Activated CD8-positive, alpha-beta memory T cell treated with anti-CD3 and anti-CD28 coated beads, Interleukin-2, amount 50 U/mL, for 48 hours (primary cell): Measurements from ENCODE around the gene GCLC.

ENCODE experiments used
- DNase-seq: peaks from one replicate; pipeline ENCODE4 v3.0.0-alpha.2; 2020

Gene GCLC

DNA sequence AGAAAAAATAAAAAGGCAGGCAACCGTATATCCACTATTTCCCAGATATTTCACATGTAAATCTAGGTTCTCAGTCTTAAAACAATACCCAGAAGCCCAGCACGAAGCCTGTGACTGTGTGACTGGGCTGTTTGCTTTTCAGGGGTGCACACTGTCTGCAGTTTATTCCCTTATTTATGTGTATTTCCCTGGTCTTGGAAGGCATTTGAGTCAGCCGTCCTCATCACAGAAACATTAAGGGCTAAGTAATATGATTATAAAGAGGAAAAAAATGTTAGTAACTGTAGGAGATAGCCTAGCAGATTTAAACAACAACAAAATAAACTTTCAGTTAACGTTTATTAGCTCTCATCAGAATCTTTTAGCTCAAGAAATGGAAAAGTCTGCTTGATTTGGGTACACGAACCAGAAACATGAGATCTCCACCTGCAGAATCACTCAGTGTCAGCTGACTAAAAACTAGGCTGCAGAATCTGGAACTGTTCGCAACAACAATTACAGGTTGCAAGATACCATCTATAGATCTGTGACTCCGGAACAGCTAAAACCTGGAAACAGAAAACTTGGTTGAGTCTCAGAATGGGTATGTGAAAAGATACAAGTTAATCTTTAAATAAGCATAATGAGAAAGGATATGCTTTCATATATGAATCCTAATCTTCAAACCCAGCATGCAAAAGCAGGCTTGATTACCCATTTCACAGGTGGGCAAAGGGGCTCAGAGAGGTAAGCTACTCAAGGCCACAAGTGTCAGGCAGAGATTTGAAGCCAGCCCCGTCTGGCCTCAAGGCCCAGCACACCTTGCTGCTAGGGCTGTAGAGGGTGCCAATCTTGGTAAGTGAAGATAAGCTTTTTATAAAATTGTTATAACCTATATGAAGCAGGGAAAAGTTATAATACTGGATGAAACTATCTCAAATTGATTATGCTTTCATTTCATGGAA is 21.1 kb downstream of the GCLC start:
- no peak for DNase-seq

GRCh38 chr6:53520320-53520928 is 24.5 kb downstream of the GCLC start:
- no peak for DNase-seq

- DNase-seq: no peak
These were observed 26.0 kb downstream of the GCLC start for GRCh38 chr6:53518862-53519261.

GRCh38 chr6:53517021-53517420 is 27.9 kb downstream of the GCLC start:
- DNase-seq: no peak

- DNase-seq: no peak
These were observed 30.2 kb downstream of the GCLC start for GRCh38 chr6:53514677-53515076.

DNA sequence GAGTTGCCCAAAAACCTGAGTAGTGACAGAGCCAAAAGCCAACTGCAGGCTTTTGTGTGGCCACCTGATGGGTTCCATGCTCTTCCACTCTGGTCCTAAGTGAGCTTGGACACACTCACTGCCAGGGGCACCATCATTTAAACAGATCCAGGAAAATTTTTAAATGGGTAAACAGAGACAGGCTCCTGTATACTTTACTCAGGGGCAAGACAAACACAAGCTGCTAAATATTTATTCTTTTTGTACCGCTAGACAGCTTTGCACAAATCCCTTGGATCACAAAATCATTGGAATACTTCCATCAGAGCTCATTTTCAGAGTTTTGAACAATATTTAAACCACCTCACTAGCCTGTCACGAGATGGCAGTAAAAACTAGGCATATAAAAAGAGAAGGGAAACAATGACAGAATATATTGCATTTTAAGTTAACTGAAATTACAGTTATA is 31.4 kb downstream of the GCLC start:
- no peak for DNase-seq

GRCh38 chr6:53513056-53513455 is 31.8 kb downstream of the GCLC start:
- DNase-seq: no peak

DNA sequence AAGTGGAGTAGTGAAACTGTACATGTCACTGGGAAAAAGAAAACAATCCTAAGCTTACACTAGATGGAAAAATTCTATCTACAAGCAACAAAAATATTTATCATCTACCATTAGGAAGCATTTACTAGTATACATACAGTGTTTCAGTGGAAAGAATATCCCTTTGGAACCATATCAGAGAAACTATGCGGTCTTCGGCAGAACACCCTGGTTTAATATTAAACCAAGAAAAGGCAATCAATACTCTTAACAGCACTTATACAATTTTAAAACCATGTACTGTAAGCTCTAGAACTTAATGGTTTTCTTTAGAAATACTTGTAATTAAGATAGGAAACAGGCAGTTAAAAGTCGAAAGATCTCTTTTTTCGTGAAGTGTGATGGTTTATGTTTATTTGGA is 32.3 kb downstream of the GCLC start:
- no peak for DNase-seq

DNA sequence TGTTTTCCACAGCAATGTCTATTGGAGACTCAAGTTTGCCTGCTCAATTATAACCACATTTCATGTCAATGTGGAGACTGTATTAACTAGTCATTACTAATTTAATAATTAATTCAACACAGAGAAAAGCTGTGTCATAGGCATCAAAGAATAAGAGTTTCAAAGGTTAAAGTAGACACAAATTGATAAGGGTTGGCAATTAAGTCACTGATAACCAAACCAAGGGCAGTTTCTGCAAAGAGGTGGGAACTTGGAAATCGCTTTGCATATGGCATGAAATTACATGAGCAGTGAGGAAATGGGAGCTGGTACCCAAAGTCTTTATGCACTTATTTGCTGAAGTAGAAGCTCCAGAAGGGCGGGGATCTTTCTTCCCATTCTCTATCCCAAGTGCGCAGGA is 34.2 kb downstream of the GCLC start:
- no peak for DNase-seq

- DNase-seq: no peak
These were observed 38.0 kb downstream of the GCLC start for GRCh38 chr6:53506872-53507271.

DNA sequence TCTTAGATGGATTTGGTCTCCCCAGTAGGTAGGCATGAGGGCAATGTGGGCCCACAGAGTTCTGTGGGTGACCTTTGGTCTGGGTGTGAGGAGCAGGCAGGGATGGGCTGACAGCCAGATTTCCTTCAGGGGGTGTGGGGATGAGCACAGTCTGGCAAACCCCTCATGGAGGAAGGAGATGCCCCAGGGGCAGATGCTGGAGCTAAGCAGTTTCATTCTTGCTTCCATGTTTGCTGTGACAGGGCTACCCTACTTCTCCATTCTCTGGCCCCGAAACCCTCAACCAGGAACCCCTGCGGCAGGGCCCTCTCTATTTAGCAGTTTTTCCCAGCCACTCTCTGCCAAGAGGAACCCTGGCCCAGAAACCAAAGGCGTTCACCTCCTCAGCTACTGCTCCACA is 40.4 kb downstream of the GCLC start:
- DNase-seq: no peak

- no peak for DNase-seq
These were observed 41.8 kb downstream of the GCLC start for GRCh38 chr6:53503060-53503459.

- DNase-seq: no peak
These were observed 43.5 kb downstream of the GCLC start for GRCh38 chr6:53501432-53501831.

DNA sequence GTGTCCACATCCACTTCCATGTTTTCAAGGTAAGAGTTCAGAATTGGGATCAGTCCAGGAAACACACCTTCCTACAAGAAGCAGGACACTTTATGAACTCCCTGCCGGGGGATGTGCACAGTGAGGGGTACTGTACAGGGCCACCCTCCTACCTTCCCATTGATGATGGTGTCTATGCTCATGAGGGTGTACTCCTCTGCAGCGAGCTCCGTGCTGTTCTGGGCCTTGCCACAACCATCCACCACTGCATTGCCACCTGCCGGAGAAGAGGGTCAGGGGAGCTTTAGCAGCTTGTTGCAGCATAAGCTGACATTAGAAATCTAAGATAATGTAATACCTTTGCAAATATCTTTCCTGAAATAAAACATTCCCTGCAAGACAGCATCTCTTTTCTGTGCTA is 44.8 kb downstream of the GCLC start:
- no peak for DNase-seq

- DNase-seq: no peak
These were observed 45.8 kb downstream of the GCLC start for GRCh38 chr6:53499094-53499493.

- DNase-seq: no peak
These were observed 46.3 kb downstream of the GCLC start for GRCh38 chr6:53498649-53499048.

DNA sequence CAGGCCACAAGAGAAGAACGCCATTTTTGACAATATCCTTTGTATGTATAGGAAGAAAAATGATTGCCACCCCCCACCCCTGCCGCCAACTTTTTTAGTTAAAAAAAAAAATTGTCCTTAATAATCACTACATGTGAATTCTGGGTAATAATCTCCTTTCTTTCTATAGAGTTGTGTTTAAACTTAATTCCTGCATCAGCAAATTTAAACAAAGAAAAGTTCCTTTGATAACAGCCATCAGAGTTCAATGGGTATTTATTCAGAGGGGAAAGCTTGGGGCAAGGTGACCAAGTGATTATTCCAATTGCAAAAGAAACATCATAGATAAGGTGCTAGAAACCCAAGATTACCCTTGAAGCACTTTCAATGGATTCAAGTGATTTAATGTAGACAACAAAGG is 47.0 kb downstream of the GCLC start:
- DNase-seq: no peak

DNA sequence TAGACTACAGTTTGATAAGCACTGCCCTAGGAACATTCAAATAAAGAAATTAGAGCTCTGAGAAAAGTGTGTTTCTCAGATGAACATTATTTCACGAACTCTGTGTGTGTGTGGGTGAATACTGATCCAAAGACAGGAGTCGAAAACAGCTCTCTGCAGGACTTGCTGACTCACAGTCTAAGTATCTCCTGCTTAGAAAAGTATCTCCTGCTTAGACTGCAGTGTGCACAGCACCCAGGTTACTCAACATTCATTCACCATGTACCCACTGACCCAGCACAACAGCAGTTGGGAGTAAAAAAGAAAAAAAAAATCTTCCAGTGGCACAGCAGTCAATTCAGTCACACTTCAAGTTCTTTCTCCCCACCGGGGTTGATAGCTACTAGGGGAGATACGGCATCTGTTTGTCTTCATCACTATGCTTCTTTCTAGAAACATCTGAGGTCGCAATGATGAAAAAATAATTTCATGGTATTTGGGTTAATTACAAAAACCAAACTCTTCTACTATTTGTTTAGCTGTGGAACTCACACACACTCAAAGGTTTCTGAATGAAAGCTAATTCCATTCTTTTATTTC is 48.0 kb downstream of the GCLC start:
- no peak for DNase-seq

DNA sequence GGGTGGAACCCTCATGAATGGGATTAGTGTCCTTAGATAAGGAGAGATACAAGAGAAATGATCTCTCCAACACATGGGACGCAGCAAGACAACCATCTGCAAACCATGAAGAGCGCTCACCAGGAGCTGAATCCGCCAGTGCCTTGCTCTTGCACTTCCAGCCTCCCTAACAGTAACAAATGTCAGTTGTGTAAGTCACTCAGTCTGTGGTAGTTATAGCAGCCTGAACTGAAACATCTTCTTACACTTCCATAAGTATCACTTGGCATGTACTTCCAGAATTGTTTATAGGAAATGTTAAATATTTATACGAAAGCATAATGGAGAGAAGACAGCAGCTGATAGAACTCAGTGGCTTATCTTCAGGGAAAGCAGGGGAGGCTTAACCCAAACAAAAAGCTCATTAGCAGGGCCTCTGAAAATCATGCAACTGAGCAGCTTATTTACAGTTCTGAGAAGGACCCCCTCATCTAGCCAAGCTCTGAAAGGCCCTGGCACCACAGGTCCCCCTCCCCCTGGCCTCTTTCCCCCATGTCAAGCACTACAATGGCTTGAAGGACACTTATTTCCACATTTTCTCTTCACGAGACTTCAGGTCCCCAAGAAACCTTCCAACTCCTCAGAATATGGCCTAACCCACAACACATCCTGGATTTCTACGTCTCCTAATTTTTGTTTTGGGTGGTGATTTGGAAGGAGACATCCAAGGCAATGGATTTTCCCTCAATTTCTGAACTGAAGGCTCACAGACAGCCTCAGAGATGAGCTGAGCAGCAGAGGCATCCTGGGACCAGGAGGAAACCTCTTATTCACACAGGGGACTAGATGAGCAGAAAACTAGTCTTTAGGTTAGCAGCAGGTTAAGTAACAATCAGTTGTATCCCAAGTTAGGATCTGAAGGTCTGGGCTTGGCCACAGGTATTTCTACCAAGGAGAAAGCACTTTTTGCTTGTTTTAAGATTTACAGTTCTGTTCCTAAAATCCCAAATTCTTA is 49.1 kb downstream of the GCLC start:
- DNase-seq: no peak

DNA sequence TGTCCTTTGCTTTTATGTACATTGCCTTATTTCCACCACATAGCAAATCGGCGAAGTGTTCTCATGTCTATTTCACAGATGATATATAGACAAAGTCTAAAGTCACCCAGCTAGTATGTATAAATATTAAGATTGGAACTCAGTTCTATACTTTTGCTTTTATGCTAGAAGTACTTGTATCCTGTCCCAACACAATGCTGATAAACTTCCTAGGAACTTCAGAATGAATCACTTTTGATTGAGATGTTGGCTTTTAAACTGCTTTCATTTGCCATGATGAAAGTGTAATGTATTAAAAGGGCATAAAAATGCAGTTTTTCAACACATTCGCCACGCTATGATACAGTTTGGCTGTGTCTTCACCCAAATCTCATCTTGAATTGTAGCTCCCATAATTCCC is 50.8 kb downstream of the GCLC start:
- no peak for DNase-seq

DNA sequence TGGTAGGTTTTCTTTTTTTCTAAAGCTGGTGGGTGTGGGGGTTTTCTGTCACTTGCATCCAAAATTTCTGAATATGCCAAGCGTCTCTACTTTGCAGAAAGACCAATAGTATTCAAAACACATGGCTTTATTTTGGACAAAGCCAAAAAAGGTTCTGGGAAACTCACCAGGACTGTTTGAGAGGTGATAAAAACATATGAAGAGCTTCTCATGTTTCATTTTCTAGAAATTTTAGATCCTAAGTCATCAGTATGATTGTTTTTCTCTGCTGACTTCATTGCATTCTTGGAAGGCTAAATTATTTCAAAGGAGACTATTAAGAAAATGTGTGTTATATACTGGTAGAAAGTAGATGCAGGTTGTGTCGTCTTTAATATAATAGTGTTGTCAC is 51.3 kb downstream of the GCLC start:
- no peak for DNase-seq

DNA sequence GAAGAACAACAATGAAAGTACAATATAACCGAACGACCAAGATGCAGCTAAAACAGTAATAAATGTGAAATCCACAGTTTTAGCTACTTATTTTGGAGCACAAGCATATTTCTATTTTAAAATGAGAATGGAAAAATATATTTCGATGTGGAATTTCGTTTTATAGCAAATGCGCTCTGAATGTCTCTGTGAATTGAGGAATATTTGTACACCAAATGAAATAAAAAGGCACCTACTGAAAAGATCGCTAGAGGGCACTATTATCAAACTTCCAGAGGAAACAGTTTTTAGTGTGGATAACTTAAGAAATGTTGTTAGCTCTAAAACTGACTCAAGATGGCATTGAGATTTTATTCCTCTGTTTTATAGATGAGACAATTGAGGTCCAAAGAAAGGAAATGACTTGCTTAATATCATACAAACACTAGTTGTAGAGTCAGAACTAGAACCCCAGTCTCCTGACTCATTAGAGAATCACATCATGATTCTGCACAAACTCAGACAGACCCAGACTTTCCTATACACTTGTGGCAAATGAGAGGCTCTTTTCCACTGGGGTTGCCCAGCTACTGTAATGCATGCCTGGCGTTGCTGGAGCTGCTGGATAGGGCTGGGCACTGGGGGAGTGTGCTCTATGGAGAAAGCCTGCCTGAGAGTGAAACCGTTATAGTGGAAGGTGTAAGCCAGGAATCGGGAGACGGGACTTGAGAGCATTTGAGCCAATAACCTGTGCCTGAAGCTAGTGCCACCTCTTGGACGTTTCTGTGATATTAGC is 51.9 kb downstream of the GCLC start:
- DNase-seq: peak; percentile 69
